ENCODE measurements around the gene TRIM24.

Gene TRIM24

GRCh38 chr7:138545123-138545522 is 85.1 kb downstream of the TRIM24 start:
- Histone ChIP-seq H3K27me3 (replicated peaks) (no peaks in the 10 kb centered on the region), H3K36me3 (replicated peaks) (no peaks in the 10 kb centered on the region), H3K27ac (no peak overlapping the region), H3K4me3 (ENCODE audit: low read depth, low read length) (no peak overlapping the region)
- DNase-seq: no peak
- TF ChIP-seq CTCF (IDR thresholded peaks at IDR 0.05; ENCODE audit: low read depth, low read length, missing control alignments): no peak
- in situ Hi-C loops (cut with HindIII; ENCODE audit: low pct_ligation_motif_present, low sequenced_read_pairs): no loop called here

- in situ Hi-C loops (cut with HindIII; ENCODE audit: low pct_ligation_motif_present, low sequenced_read_pairs): no loop called here
- Histone ChIP-seq H3K4me3 (ENCODE audit: low read depth, low read length) (no peak overlapping the region), H3K36me3 (replicated peaks) (peaks cover 2% of the 10 kb centered on the region), H3K27ac (no peak overlapping the region), H3K27me3 (replicated peaks) (no peaks in the 10 kb centered on the region)
- TF ChIP-seq CTCF (IDR thresholded peaks at IDR 0.05; ENCODE audit: low read depth, low read length, missing control alignments): no peak
- DNase-seq: no peak
Measured at GRCh38 chr7:138546064-138546619, 86.1 kb downstream of the TRIM24 start.

- Histone ChIP-seq H3K27ac (no peak overlapping the region), H3K36me3 (replicated peaks) (peaks cover 9% of the 10 kb centered on the region), H3K27me3 (replicated peaks) (no peaks in the 10 kb centered on the region), H3K4me3 (ENCODE audit: low read depth, low read length) (no peak overlapping the region)
- TF ChIP-seq CTCF (IDR thresholded peaks at IDR 0.05; ENCODE audit: low read depth, low read length, missing control alignments): no peak
- in situ Hi-C loops (cut with HindIII; ENCODE audit: low pct_ligation_motif_present, low sequenced_read_pairs): no loop called here
- no peak for DNase-seq
Measured at GRCh38 chr7:138546829-138547228, 86.8 kb downstream of the TRIM24 start.

GRCh38 chr7:138549082-138549481 is 89.0 kb downstream of the TRIM24 start:
- H3K36me3 ChIP-seq (replicated peaks): peaks cover 21% of the 10 kb centered on the region
- in situ Hi-C loops (cut with HindIII; ENCODE audit: low pct_ligation_motif_present, low sequenced_read_pairs): no loop called here

GRCh38 chr7:138550337-138550736 is 90.3 kb downstream of the TRIM24 start:
- in situ Hi-C loops (cut with HindIII; ENCODE audit: low pct_ligation_motif_present, low sequenced_read_pairs): no loop called here
- Histone ChIP-seq H3K27ac (no peak overlapping the region), H3K27me3 (replicated peaks) (no peaks in the 10 kb centered on the region), H3K36me3 (replicated peaks) (peaks cover 29% of the 10 kb centered on the region), H3K4me3 (ENCODE audit: low read depth, low read length) (no peak overlapping the region)
- no peak for DNase-seq
- TF ChIP-seq CTCF (IDR thresholded peaks at IDR 0.05; ENCODE audit: low read depth, low read length, missing control alignments): no peak

More at GRCh38 chr7:138549082-138549481, 89.0 kb downstream of the TRIM24 start:
- Histone ChIP-seq H3K27ac (no peak overlapping the region), H3K27me3 (replicated peaks) (no peaks in the 10 kb centered on the region), H3K4me3 (ENCODE audit: low read depth, low read length) (no peak overlapping the region)
- TF ChIP-seq CTCF (IDR thresholded peaks at IDR 0.05; ENCODE audit: low read depth, low read length, missing control alignments): no peak
- DNase-seq: no peak

GRCh38 chr7:138551102-138551501 is 91.0 kb downstream of the TRIM24 start:
- no peak overlapping the region for H3K4me3 ChIP-seq (ENCODE audit: low read depth, low read length)
- in situ Hi-C loops (cut with HindIII; ENCODE audit: low pct_ligation_motif_present, low sequenced_read_pairs): no loop called here
- DNase-seq: no peak
- H3K36me3 ChIP-seq (replicated peaks): peaks cover 34% of the 10 kb centered on the region
- no peaks in the 10 kb centered on the region for H3K27me3 ChIP-seq (replicated peaks)
- TF ChIP-seq CTCF (IDR thresholded peaks at IDR 0.05; ENCODE audit: low read depth, low read length, missing control alignments): no peak
- H3K27ac ChIP-seq: no peak overlapping the region

Data from brain microvascular endothelial cell (primary cell).